WTC11 (cell line): ENCODE measurements around the gene P3H4.

Source experiments
- CBFB ChIP-seq: sonication (generic); formaldehyde crosslinking; IDR thresholded peaks from 2 replicates; pipeline ENCODE4 v1.8.1; 2022; ENCODE audit warnings: mild to moderate bottlenecking, low read depth, missing genetic modification reagents
- CREB1 ChIP-seq: sonication (generic); formaldehyde crosslinking; IDR thresholded peaks from 2 replicates; pipeline ENCODE4 v1.8.0; 2023; ENCODE audit warnings: mild to moderate bottlenecking, missing genetic modification reagents
- GABPB1 ChIP-seq: sonication (generic); formaldehyde crosslinking; IDR thresholded peaks from 2 replicates; pipeline ENCODE4 v1.8.1; 2023; ENCODE audit warnings: mild to moderate bottlenecking, missing genetic modification reagents
- NFE2L1 ChIP-seq: sonication (generic); formaldehyde crosslinking; IDR thresholded peaks from 2 replicates; pipeline ENCODE4 v1.8.1; 2023; ENCODE audit warnings: missing genetic modification reagents
- RELA ChIP-seq: sonication (generic); formaldehyde crosslinking; IDR thresholded peaks from 2 replicates; pipeline ENCODE4 v1.8.1; 2022; ENCODE audit warnings: missing genetic modification reagents, mild to moderate bottlenecking, borderline replicate concordance
- TCF7 ChIP-seq: sonication (generic); formaldehyde crosslinking; IDR thresholded peaks from 2 replicates; pipeline ENCODE4 v1.8.0; 2022; ENCODE audit warnings: mild to moderate bottlenecking, low read depth, missing genetic modification reagents, moderate library complexity
- TF ChIP-seq, protein P1 (sequence below): fragments of 200-600 bp; IDR thresholded peaks from 2 replicates; pipeline ENCODE4 v1.8.0; 2022; ENCODE audit warnings: antibody characterized with exemption
- TF ChIP-seq, protein P2 (sequence below): fragments of 250-450 bp; sonication (Bioruptor Pico); IDR thresholded peaks from 2 replicates; pipeline ENCODE4 v2.1.2; 2022; ENCODE audit warnings: mild to moderate bottlenecking, moderate library complexity
- TF ChIP-seq, protein P3 (sequence below): sonication (generic); formaldehyde crosslinking; IDR thresholded peaks from 2 replicates; pipeline ENCODE4 v1.8.0; 2022; ENCODE audit warnings: mild to moderate bottlenecking, missing genetic modification reagents

DNA sequence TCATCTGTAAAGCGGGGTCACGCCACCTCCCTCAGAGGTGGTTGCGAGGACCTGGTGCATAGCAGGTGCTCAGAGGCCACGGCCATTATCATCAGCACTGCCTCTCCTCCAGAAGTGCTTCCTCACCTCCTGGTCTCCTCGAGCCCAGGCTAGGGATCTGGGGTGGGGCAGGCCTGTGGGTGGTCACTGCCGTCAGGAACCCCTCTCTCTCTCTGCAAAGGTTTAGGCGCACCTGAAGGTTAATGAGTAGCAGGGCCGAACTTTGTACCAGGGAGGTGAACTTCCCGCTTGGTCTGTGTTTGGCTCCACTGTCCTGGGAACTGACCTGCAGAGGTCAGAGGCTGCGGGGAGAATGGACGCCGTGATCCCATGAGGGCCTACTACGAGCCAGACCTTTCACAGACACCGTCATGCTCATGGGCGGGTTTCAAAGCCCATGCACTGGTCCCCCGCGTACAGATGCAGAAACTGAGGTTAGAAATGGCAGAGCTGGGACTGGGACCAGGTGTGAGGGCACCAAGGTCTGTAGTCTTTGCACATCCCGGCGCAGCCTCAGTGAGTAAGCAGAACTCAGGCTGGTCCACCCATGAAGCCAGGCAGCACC is 39.1 kb downstream of the P3H4 start:
- TF ChIP-seq, protein P1, sequence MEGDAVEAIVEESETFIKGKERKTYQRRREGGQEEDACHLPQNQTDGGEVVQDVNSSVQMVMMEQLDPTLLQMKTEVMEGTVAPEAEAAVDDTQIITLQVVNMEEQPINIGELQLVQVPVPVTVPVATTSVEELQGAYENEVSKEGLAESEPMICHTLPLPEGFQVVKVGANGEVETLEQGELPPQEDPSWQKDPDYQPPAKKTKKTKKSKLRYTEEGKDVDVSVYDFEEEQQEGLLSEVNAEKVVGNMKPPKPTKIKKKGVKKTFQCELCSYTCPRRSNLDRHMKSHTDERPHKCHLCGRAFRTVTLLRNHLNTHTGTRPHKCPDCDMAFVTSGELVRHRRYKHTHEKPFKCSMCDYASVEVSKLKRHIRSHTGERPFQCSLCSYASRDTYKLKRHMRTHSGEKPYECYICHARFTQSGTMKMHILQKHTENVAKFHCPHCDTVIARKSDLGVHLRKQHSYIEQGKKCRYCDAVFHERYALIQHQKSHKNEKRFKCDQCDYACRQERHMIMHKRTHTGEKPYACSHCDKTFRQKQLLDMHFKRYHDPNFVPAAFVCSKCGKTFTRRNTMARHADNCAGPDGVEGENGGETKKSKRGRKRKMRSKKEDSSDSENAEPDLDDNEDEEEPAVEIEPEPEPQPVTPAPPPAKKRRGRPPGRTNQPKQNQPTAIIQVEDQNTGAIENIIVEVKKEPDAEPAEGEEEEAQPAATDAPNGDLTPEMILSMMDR: no peak
- TF ChIP-seq, protein P2, sequence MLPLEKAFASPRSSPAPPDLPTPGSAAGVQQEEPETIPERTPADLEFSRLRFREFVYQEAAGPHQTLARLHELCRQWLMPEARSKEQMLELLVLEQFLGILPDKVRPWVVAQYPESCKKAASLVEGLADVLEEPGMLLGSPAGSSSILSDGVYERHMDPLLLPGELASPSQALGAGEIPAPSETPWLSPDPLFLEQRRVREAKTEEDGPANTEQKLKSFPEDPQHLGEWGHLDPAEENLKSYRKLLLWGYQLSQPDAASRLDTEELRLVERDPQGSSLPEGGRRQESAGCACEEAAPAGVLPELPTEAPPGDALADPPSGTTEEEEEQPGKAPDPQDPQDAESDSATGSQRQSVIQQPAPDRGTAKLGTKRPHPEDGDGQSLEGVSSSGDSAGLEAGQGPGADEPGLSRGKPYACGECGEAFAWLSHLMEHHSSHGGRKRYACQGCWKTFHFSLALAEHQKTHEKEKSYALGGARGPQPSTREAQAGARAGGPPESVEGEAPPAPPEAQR (CRISPR knock-in tag): no peak
- no peak for TF ChIP-seq NFE2L1 (CRISPR knock-in tag)
- TF ChIP-seq, protein P3, sequence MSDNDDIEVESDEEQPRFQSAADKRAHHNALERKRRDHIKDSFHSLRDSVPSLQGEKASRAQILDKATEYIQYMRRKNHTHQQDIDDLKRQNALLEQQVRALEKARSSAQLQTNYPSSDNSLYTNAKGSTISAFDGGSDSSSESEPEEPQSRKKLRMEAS (CRISPR knock-in tag): no peak
- TF ChIP-seq GABPB1: peak; percentile 21; the same call in 1 of the 2 replicates
- no peak for TF ChIP-seq TCF7
- TF ChIP-seq CREB1 (CRISPR knock-in tag): no peak
- TF ChIP-seq CBFB: no peak
- no peak for TF ChIP-seq RELA (CRISPR knock-in tag)
